ENCODE measurements around the gene WLS.
"Not testable (repeated sequence)": the region's sequence is repeated elsewhere in the genome, so short reads cannot be mapped to it uniquely, and the experiment has no call there.

WLS gene

DNA sequence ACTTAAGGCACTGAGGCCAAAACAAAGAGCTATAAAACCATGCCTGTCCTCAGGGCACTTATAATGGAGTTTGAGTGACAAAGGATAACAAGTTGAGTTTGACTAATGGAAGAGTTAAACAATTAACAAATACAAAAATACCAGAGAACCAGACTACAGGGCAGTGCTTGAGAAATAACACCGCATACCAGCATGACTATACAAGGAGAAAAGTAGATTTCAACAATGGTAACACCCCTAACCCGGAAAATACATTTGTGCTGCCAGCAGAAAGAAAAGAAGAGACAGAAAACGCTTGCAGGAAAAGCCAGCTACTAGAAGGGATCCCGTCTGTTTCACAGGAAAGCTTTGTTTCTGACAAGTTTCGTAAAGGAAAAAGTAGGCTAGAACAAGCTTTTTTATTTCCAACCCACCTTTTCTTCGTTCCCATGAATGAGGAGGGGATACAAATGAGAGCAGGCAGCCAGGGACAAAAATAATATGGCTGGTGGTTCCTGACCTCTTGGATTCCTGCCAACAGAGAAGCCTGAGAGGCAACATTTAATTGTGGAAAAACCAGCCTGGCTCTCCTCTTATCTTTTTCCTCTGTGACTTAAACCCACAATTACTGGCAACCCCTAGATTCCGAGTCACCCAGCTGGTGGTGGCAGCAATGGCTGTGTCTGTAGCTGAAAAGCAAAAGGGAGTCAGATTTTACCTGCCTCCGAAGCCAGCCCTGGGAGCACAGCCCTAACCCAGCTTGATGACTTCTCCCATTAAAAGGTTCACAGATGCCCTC, 56.5 kb downstream of the WLS start:
- in situ Hi-C loops (cut with HindIII; ENCODE audit: low pct_ligation_motif_present, low pct_unique_long_range_greater_than_20kb, low sequenced_read_pairs): no loop called here
- no peak for DNase-seq

DNA sequence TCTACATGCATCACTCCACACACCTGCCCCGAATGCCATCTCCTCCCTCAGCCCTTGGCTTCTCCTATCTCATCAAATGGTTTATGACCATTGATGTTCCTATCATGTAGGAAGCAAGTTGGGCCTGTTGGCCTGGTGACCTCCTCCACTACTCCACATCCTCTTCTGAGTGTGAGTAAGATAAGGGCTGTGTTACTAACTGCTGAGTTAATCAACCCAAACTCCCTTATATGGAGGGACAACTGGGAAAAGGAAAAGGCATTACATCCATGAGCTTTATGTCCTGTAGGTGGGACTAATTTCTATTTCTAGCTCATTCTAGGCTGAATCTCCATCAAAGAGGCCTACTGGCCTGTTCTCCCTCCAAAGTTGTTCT, 57.6 kb downstream of the WLS start:
- peak; percentile 40 for DNase-seq

GRCh38 chr1:68173936-68174737, 58.2 kb downstream of the WLS start:
- DNase-seq: peak; percentile 82
- in situ Hi-C loops (cut with HindIII; ENCODE audit: low pct_ligation_motif_present, low pct_unique_long_range_greater_than_20kb, low sequenced_read_pairs): no loop called here

More for the DNA sequence above, 57.6 kb downstream of the WLS start:
- in situ Hi-C loops (cut with HindIII; ENCODE audit: low pct_ligation_motif_present, low pct_unique_long_range_greater_than_20kb, low sequenced_read_pairs): no loop called here

DNA sequence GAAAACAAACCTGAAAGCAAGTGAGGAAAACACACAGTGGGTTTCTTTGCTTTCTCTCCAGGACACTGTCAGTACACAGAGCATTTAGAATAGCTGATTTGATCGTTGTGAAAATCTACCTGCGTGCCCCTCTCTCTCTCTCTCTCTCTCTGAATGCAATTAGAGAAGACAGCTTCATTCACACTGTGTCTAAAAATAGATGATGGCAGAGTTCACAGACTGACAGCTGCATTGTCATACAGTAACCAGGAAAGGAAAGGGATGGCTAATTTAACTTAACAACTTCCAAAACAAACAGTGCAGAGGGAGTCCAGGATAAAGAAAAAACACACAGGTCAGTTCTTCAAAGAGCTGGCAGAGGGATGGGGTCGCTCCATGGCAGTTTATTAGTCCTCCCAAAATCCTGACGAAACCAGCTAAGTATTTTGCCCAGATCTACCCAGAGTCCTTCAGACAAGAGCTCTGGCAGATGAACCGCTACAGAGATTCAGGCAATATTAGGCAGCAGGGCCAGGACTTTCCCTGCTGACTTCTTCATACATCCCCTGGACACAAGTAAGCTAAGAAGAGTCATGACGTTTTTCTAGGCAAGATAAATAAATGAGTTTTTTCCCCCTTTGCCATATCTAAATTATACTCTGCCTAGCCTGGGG, 58.9 kb downstream of the WLS start:
- in situ Hi-C loops (cut with HindIII; ENCODE audit: low pct_ligation_motif_present, low pct_unique_long_range_greater_than_20kb, low sequenced_read_pairs): no loop called here
- no peak for DNase-seq

- DNase-seq; in situ Hi-C loops (cut with HindIII; ENCODE audit: low pct_ligation_motif_present, low pct_unique_long_range_greater_than_20kb, low sequenced_read_pairs): not testable (repeated sequence)
Measured at GRCh38 chr1:68171795-68172194, 60.5 kb downstream of the WLS start.

- in situ Hi-C loops (cut with HindIII; ENCODE audit: low pct_ligation_motif_present, low pct_unique_long_range_greater_than_20kb, low sequenced_read_pairs): no loop called here
Measured at GRCh38 chr1:68168545-68169171, 63.7 kb downstream of the WLS start.

GRCh38 chr1:68167211-68167610, 65.1 kb downstream of the WLS start:
- in situ Hi-C loops (cut with HindIII; ENCODE audit: low pct_ligation_motif_present, low pct_unique_long_range_greater_than_20kb, low sequenced_read_pairs): no loop called here
- DNase-seq: no peak

More at GRCh38 chr1:68168545-68169171, 63.7 kb downstream of the WLS start:
- no peak for DNase-seq

- in situ Hi-C loops (cut with HindIII; ENCODE audit: low pct_ligation_motif_present, low pct_unique_long_range_greater_than_20kb, low sequenced_read_pairs): no loop called here
- DNase-seq: no peak
Measured at GRCh38 chr1:68166348-68166747, 66.0 kb downstream of the WLS start.

DNA sequence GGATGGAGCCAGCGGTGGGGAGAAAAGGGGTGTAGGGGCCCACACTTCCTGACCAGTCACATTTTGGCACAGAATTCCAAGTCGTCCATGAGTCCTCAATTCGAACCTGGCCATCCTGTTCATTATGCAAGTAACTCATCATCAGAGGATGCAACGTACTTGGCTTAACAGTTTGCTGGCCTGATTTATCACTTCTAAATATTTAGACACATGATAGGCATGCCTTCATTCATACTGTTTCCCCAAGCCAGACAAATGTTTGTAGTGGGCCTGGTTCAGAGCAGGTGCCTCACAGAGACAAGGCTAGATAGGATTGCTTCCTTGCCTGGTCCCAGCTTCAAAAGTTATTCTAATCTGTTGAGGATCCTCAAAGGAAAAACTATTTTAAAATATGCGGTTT, 66.7 kb downstream of the WLS start:
- no peak for DNase-seq
- in situ Hi-C loops (cut with HindIII; ENCODE audit: low pct_ligation_motif_present, low pct_unique_long_range_greater_than_20kb, low sequenced_read_pairs): no loop called here

- in situ Hi-C loops (cut with HindIII; ENCODE audit: low pct_ligation_motif_present, low pct_unique_long_range_greater_than_20kb, low sequenced_read_pairs): no loop called here
- DNase-seq: no peak
Measured at GRCh38 chr1:68164918-68165317, 67.4 kb downstream of the WLS start.

DNA sequence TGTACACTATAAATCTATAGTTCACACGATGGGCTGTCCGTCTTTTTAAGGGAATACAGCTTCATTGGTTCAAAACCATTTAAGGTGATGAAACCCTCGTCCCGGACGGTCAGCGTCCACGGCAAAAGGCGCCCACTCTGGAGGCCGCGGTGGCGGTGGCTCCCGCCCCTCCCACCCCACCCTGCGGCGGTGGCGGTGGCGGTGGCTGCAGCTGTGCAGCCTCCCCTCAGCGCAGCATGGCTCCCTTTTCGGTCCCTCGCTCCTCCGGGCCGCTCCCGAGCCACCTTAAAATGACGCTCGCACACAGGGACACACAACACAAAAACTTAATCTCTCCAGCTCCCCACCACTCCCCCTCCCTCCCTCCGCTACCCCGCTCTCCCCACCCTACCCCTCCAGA, 69.1 kb downstream of the WLS start:
- no peak for DNase-seq

DNA sequence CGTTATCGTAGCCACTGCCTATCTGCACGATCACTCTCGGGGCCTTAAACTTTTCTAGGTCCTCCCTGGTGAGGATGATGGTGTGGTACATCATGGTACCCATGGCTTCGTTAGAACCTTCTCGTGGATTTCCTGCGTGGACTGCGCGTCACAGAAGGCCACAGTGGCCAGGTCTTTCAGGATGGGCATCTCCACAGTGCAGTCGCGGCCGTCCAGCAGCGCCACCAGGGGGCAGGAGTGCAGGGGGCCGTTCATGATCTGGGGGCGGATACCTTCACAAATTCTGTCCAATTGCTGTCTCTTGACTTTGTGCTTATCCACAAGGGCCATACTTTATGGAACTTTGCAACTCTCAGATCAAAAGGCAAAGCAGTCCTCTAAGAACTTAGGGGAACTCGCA, 69.6 kb downstream of the WLS start:
- in situ Hi-C loops (cut with HindIII; ENCODE audit: low pct_ligation_motif_present, low pct_unique_long_range_greater_than_20kb, low sequenced_read_pairs): no loop called here
- peak; percentile 2 for DNase-seq

More for the DNA sequence above, 69.1 kb downstream of the WLS start:
- in situ Hi-C loops (cut with HindIII; ENCODE audit: low pct_ligation_motif_present, low pct_unique_long_range_greater_than_20kb, low sequenced_read_pairs): no loop called here

- in situ Hi-C loops (cut with HindIII; ENCODE audit: low pct_ligation_motif_present, low pct_unique_long_range_greater_than_20kb, low sequenced_read_pairs); DNase-seq: not testable (repeated sequence)
Measured at GRCh38 chr1:68161672-68162071, 70.7 kb downstream of the WLS start.

GRCh38 chr1:68160935-68161334, 71.4 kb downstream of the WLS start:
- in situ Hi-C loops (cut with HindIII; ENCODE audit: low pct_ligation_motif_present, low pct_unique_long_range_greater_than_20kb, low sequenced_read_pairs); DNase-seq: not testable (repeated sequence)

GRCh38 chr1:68160021-68160420, 72.3 kb downstream of the WLS start:
- in situ Hi-C loops (cut with HindIII; ENCODE audit: low pct_ligation_motif_present, low pct_unique_long_range_greater_than_20kb, low sequenced_read_pairs): no loop called here
- DNase-seq: no peak

DNA sequence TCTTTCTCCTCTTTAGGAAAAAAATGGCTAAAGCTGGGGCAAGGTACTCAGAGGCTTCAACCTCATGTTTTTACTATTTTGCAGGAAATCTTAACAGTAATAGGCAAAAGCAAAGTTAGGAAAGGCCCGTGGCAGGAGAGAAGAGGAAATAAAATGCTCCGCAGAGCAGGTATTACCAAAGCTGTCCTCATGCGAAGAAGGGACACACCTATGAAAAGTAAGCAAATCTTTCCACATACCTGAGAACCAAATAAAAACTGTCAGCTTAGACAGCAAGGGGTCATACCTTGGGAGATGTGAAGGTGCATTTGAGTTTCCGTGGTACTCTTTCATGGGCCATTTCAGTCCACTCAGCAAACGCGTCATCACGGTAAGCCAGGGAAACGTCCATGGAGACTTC, 73.5 kb downstream of the WLS start:
- in situ Hi-C loops (cut with HindIII; ENCODE audit: low pct_ligation_motif_present, low pct_unique_long_range_greater_than_20kb, low sequenced_read_pairs): no loop called here
- DNase-seq: no peak

- no peak for DNase-seq
- in situ Hi-C loops (cut with HindIII; ENCODE audit: low pct_ligation_motif_present, low pct_unique_long_range_greater_than_20kb, low sequenced_read_pairs): no loop called here
Measured at GRCh38 chr1:68157416-68157815, 74.9 kb downstream of the WLS start.

- in situ Hi-C loops (cut with HindIII; ENCODE audit: low pct_ligation_motif_present, low pct_unique_long_range_greater_than_20kb, low sequenced_read_pairs): no loop called here
- no peak for DNase-seq
Measured at GRCh38 chr1:68151690-68152089, 80.6 kb downstream of the WLS start.

DNA sequence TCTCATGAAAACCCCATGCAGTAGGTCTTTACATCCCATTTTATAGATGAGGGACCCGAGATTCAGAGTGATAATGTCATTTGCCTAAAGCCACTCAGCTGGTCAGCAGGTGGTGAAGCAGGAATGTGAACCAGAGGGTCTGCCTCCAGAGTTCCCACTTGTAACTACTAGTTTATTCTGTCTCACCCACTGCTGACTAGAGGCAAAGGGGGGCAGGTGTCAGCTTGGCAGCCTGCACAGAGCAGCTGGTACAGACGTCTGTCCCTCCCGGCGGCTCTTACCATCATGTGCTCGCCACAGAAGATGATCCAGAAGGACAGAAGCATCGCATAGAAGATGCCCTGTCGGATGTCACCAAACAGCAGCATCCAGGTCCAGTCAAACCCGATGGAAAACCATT, 82.4 kb downstream of the WLS start:
- DNase-seq: no peak
- in situ Hi-C loops (cut with HindIII; ENCODE audit: low pct_ligation_motif_present, low pct_unique_long_range_greater_than_20kb, low sequenced_read_pairs): no loop called here

All from ACHN (cell line).